ENCODE data around the gene C5orf34. TPM values are rescaled to one million over a fixed set of nuclear protein-coding genes. Genes with fewer than 3 reads are reported as not detected.

Gene C5orf34
- total RNA-seq, 1 donor from 2014 or later, result 11.4 TPM

- Mint-ChIP-seq H3K4me3 (no peak overlapping the region), H3K27me3 (ENCODE audit: low read depth) (no peaks in the 10 kb centered on the region), H3K9me3 (no peaks in the 10 kb centered on the region), H3K4me1 (peaks cover 21% of the 10 kb centered on the region), H3K36me3 (ENCODE audit: low read depth) (no peaks in the 10 kb centered on the region), H3K27ac (ENCODE audit: unreplicated experiment) (no peak overlapping the region)
- no peak for DNase-seq (ENCODE audit: low read depth, low spot score)
- TF ChIP-seq CTCF (conservative IDR thresholded peaks at IDR 0.05), result no peak
Measured at GRCh38 chr5:43486353-43486752, 28.6 kb downstream of the C5orf34 start.

GRCh38 chr5:43485406-43485805 lies 29.5 kb downstream of the C5orf34 start:
- Mint-ChIP-seq H3K4me3 (peak overlapping the region; percentile 61), H3K27me3 (ENCODE audit: low read depth) (no peaks in the 10 kb centered on the region), H3K27ac (ENCODE audit: unreplicated experiment) (no peak overlapping the region), H3K36me3 (ENCODE audit: low read depth) (no peaks in the 10 kb centered on the region), H3K9me3 (no peaks in the 10 kb centered on the region), H3K4me1 (peaks cover 21% of the 10 kb centered on the region)
- DNase-seq (ENCODE audit: low read depth, low spot score), result no peak
- TF ChIP-seq CTCF (conservative IDR thresholded peaks at IDR 0.05), result no peak

DNA sequence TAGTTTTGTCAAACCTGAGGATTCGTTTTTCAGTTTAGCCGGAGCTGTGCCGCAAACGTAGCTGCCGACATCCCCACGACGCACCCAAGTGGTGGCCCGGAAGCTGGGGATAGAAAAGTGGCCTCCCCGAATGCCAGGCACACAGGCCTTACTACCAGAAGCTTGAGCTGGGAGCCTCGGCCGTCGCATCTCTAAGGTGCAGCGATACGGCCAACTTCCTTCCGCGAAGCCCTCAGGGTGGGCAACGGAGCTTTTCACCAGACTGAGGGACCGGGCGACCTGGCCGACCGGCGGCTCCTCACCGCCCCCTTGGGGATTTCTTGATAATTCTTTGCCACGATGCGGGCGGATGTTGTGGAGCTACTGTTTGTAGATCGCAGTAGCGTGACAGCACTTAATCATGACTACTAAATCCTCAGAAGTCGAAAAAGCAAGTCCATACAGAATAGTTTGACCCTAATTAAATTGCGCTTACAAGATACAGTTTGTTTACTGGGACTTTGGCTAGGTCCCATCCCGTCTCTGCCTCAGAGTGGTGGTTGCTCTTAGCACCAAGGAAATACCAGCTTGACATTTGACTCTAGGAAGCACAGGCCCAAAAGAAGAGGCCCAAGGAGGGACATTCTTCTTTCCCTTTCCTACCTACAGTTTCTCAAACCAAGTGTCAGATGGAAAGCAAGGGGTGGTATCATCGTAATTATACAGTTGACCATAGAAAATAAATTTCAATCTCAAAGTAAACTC lies 30.7 kb downstream of the C5orf34 start:
- DNase-seq (ENCODE audit: low read depth, low spot score), result peak; percentile 80
- Mint-ChIP-seq H3K4me3 (peak overlapping the region; percentile 98), H3K36me3 (ENCODE audit: low read depth) (no peaks in the 10 kb centered on the region), H3K27ac (ENCODE audit: unreplicated experiment) (peak overlapping the region; percentile 99), H3K27me3 (ENCODE audit: low read depth) (no peaks in the 10 kb centered on the region), H3K4me1 (peaks cover 21% of the 10 kb centered on the region), H3K9me3 (no peaks in the 10 kb centered on the region)
- peak; percentile 79 for TF ChIP-seq CTCF (conservative IDR thresholded peaks at IDR 0.05)

DNA sequence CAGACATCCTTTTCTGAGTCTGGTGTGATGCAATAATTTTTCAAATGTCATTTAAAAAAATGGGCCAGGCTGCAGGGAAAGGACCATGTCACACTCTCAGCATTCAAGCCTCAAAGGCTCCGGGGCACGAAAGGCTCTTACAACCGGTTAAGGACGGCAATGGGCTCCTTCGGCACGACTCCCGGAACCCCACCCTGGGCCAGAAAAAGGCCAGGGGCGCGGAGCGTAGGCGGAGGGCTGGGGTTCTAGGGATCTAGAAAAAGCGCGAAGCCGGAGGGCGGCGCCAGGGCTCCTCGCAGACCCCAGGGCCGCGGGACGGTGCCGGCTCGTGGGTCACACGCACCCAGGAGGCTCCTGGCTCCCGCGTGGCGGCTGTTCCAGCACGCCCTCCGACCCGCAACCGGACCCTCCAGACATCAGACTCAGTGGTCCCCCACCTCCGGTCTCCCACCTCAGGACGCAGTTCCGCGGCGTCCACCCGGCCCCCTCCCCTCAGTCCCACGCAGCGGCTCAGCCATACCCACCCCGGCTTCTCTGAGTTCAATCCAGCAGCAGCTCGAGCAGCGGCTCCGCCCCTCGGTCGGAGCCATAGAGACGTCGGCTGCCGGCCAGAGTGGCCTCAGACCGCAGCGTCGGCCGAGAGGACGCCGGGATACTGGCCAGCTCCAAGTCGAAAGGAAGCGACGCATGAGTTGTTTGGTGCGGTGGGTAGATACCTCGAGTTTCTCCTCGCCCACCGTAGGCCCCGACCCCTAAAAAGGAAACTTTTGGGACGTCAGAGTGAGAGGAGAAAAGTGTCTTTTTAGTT lies 31.4 kb downstream of the C5orf34 start, which contains the start of gene TMEM267:
TSS of gene TMEM267 (minus strand) at position 568 of the 808 bp plus-strand sequence. CDS start 29,896 bp downstream, outside the sequence.
- H3K27ac Mint-ChIP-seq (ENCODE audit: unreplicated experiment), result peak within 1 kb of the TSS; percentile 99
- H3K36me3 Mint-ChIP-seq (ENCODE audit: low read depth), result no peaks in the 10 kb centered on the region
- peak within 1 kb of the TSS; percentile 98 for H3K4me3 Mint-ChIP-seq
- no peaks in the 10 kb centered on the region for H3K27me3 Mint-ChIP-seq (ENCODE audit: low read depth)
- no peak for TF ChIP-seq CTCF (conservative IDR thresholded peaks at IDR 0.05)
- H3K4me1 Mint-ChIP-seq, result peaks cover 21% of the 10 kb centered on the region
- H3K9me3 Mint-ChIP-seq, result no peaks in the 10 kb centered on the region
- DNase-seq (ENCODE audit: low read depth, low spot score), result peak; percentile 75

DNA sequence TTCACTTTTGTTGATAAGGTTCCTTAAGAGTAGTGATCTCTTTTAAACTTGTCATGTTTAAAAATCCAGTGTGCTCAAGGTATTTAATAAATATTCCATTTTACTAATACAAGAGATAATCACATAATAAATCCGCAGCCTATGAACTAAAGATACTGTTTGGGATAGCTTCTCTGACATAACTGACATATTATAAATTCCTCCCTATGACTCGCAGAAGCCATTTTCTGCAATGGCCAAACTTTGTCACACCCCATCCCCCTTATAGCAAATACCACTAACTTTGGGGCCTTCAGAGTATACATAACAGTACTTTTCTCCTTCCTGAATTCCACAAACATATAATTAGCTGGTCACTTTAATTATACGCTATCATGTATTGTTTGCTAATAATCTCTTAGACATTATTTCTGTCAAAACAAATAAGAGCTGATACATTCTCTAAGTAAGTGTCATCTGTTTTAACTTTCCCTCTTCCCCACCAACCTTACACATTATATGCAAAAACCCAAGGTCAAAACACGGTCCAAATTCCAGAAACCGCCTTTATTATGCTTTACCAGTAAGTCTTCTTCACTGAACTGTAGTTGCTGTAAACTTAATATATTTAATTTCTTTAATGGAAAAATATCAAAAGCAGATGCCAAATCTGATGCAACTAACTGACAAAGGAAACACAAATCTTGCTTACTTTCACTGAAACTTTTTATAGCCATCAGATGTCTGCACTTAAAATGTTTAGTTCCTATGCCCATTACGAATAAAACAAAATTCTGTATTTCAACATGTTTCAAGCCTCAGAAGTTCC lies 32.3 kb downstream of the C5orf34 start:
- no peak for DNase-seq (ENCODE audit: low read depth, low spot score)
- Mint-ChIP-seq H3K9me3 (no peaks in the 10 kb centered on the region), H3K27ac (ENCODE audit: unreplicated experiment) (peak overlapping the region; percentile 99), H3K4me1 (peaks cover 21% of the 10 kb centered on the region), H3K4me3 (peak overlapping the region; percentile 98), H3K36me3 (ENCODE audit: low read depth) (peaks cover 1% of the 10 kb centered on the region), H3K27me3 (ENCODE audit: low read depth) (no peaks in the 10 kb centered on the region)
- no peak for TF ChIP-seq CTCF (conservative IDR thresholded peaks at IDR 0.05)

Measured in neural crest cell (in vitro differentiated cells).